DOHH2 (cell line): ENCODE measurements around the gene TMSB10.
A peak's percentile ranks its signal among the peaks of the same experiment; 100 is the strongest.

Experiments used
- H3F3A ChIP-seq: fragments of 200-600 bp; sonication (generic), shearing (Covaris generic); 2 replicates; pipeline ENCODE4 v1.6.0; 2016; ENCODE audit warnings: antibody characterized with exemption, mild to moderate bottlenecking; ENCODE audit not compliant: control insufficient read depth, insufficient read depth
- H3K27ac ChIP-seq: fragments of 200-600 bp; sonication (generic); 2 replicates; pipeline ENCODE4 v1.5.1; 2014; ENCODE audit warnings: low read depth, mild to moderate bottlenecking, low read length, moderate library complexity
- H3K27me3 ChIP-seq: fragments of 200-600 bp; sonication (generic); 2 replicates; pipeline ENCODE4 v1.6.1; 2014; ENCODE audit warnings: mild to moderate bottlenecking, low read length, mixed read lengths; ENCODE audit not compliant: control insufficient read depth
- H3K36me3 ChIP-seq: fragments of 200-600 bp; sonication (generic); 2 replicates; pipeline ENCODE4 v1.6.1; 2014; ENCODE audit warnings: mild to moderate bottlenecking, low read length, moderate library complexity, mixed read lengths; ENCODE audit not compliant: control insufficient read depth
- H3K4me1 ChIP-seq: fragments of 200-600 bp; sonication (generic); 2 replicates; pipeline ENCODE4 v1.6.1; 2014; ENCODE audit warnings: mild to moderate bottlenecking, low read length, mixed read lengths; ENCODE audit not compliant: control insufficient read depth
- H3K4me2 ChIP-seq: fragments of 200-600 bp; sonication (generic); 2 replicates; pipeline ENCODE4 v1.6.0; 2014; ENCODE audit warnings: mild to moderate bottlenecking, low read length, moderate library complexity
- H3K4me3 ChIP-seq: fragments of 200-600 bp; sonication (generic); 2 replicates; pipeline ENCODE4 v1.5.1; 2014; ENCODE audit warnings: mild to moderate bottlenecking, low read length, mixed read lengths
- H3K79me2 ChIP-seq: fragments of 200-600 bp; sonication (generic); 2 replicates; pipeline ENCODE4 v1.6.1; 2014; ENCODE audit warnings: mild to moderate bottlenecking, low read length, mixed read lengths; ENCODE audit not compliant: control insufficient read depth
- H3K9me2 ChIP-seq: fragments of 200-600 bp; sonication (generic); replicated peaks from 2 replicates; pipeline ENCODE4 v1.6.1; 2014; ENCODE audit warnings: mild to moderate bottlenecking, low read length, mixed read lengths; ENCODE audit not compliant: control insufficient read depth
- H3K9me3 ChIP-seq: fragments of 200-600 bp; sonication (generic); 2 replicates; pipeline ENCODE4 v1.6.1; 2014; ENCODE audit warnings: antibody characterized with exemption, low read length, mixed read lengths; ENCODE audit not compliant: control insufficient read depth, insufficient read depth
- H4K20me1 ChIP-seq: fragments of 200-600 bp; sonication (generic); 2 replicates; pipeline ENCODE4 v1.6.0; 2014; ENCODE audit warnings: low read depth, mild to moderate bottlenecking, antibody characterized with exemption, low read length, moderate library complexity; ENCODE audit not compliant: control insufficient read depth, insufficient read depth
- CTCF ChIP-seq: fragments of 200-600 bp; sonication (generic); IDR thresholded peaks from one replicate; pipeline ENCODE4 v1.5.1; 2014; ENCODE audit warnings: antibody characterized with exemption, mild to moderate bottlenecking, low read depth, low read length; ENCODE audit not compliant: poor library complexity, severe bottlenecking
- EZH2phosphoT487 ChIP-seq: fragments of 200-600 bp; sonication (generic); IDR thresholded peaks from 2 replicates; pipeline ENCODE4 v1.6.1; 2017; ENCODE audit warnings: borderline replicate concordance, mild to moderate bottlenecking, antibody characterized with exemption, low read length, moderate library complexity, mixed read lengths

TMSB10 gene

DNA sequence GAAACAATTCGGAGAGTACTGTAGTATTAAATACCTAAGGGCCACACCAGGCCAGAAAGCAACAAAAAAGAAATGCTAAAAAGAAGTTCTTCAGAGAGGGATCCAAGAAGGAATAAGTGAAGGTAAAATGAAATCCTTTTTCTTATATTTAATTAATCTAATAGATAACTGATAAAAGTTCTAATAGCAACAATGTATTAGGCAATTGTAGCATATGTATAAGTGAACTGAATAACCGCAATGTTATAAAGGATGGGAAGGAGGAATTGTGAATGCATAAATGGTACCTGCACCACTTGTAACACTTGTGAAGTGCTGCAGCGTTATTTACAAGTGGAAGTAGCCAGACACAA lies 21.8 kb downstream of the TMSB10 start:
- no peaks in the 10 kb centered on the region for H3K9me2 ChIP-seq
- H3K4me3 ChIP-seq: peak overlapping the region; percentile 100
- peaks cover 13% of the 10 kb centered on the region for H3K79me2 ChIP-seq
- peaks cover 3% of the 10 kb centered on the region; the same call in 1 of the 2 replicates for H3K36me3 ChIP-seq
- peaks cover 22% of the 10 kb centered on the region for H3F3A ChIP-seq
- H3K27me3 ChIP-seq: no peaks in the 10 kb centered on the region
- H3K9me3 ChIP-seq: peaks cover 4% of the 10 kb centered on the region; the same call in 1 of the 2 replicates
- H3K4me2 ChIP-seq: peak overlapping the region; percentile 100
- H4K20me1 ChIP-seq: no peaks in the 10 kb centered on the region
- peaks cover 59% of the 10 kb centered on the region for H3K4me1 ChIP-seq
- no peak for TF ChIP-seq CTCF
- no peak for TF ChIP-seq EZH2phosphoT487
- H3K27ac ChIP-seq: peak overlapping the region; percentile 78

DNA sequence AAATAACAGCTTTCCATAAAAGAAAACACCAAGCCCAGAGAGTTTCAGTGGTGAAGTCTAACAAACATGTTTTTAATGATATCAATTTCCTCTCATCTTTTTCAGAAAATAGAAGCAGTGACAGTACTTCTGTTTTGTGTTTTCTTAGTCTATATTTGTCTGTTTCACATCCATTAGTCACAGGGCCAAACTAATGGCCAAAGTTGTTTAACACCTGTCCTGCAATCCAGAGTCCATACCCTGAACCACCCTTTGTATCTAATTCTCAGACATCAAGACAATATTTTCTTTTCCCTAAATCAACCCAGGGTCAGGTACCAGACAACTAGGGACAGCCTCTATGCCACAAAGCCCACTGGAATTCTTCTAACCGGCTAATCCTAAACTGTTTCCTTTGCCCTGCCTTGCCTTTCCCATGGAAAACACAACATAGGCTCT lies 25.9 kb downstream of the TMSB10 start:
- Histone ChIP-seq H3K27me3 (no peaks in the 10 kb centered on the region), H3K79me2 (peaks cover 13% of the 10 kb centered on the region), H3K4me1 (peaks cover 23% of the 10 kb centered on the region), H3K36me3 (peaks cover 3% of the 10 kb centered on the region; the same call in 1 of the 2 replicates), H3K9me3 (no peaks in the 10 kb centered on the region), H3F3A (peaks cover 9% of the 10 kb centered on the region; the same call in 1 of the 2 replicates), H3K27ac (no peak overlapping the region), H4K20me1 (no peaks in the 10 kb centered on the region), H3K4me2 (no peak overlapping the region), H3K4me3 (no peak overlapping the region), H3K9me2 (no peaks in the 10 kb centered on the region)
- TF ChIP-seq CTCF (no peak), EZH2phosphoT487 (no peak)

- Histone ChIP-seq H3K27ac (no peak overlapping the region), H3F3A (peaks cover 11% of the 10 kb centered on the region), H3K4me3 (no peak overlapping the region), H4K20me1 (no peaks in the 10 kb centered on the region), H3K9me2 (no peaks in the 10 kb centered on the region), H3K79me2 (no peaks in the 10 kb centered on the region), H3K4me1 (peaks cover 39% of the 10 kb centered on the region), H3K27me3 (no peaks in the 10 kb centered on the region), H3K4me2 (peak overlapping the region; percentile 72; the same call in 1 of the 2 replicates), H3K36me3 (no peaks in the 10 kb centered on the region), H3K9me3 (no peaks in the 10 kb centered on the region)
- TF ChIP-seq CTCF (no peak), EZH2phosphoT487 (no peak)
Measured at GRCh38 chr2:84938194-84938879, 32.9 kb downstream of the TMSB10 start.
